ENCODE measurements around the gene ARHGAP18.
A peak's percentile ranks its signal among the peaks of the same experiment; 100 is the strongest.
"Not testable (repeated sequence)": the region's sequence is repeated elsewhere in the genome, so short reads cannot be mapped to it uniquely, and the experiment has no call there.

ARHGAP18 gene

DNA sequence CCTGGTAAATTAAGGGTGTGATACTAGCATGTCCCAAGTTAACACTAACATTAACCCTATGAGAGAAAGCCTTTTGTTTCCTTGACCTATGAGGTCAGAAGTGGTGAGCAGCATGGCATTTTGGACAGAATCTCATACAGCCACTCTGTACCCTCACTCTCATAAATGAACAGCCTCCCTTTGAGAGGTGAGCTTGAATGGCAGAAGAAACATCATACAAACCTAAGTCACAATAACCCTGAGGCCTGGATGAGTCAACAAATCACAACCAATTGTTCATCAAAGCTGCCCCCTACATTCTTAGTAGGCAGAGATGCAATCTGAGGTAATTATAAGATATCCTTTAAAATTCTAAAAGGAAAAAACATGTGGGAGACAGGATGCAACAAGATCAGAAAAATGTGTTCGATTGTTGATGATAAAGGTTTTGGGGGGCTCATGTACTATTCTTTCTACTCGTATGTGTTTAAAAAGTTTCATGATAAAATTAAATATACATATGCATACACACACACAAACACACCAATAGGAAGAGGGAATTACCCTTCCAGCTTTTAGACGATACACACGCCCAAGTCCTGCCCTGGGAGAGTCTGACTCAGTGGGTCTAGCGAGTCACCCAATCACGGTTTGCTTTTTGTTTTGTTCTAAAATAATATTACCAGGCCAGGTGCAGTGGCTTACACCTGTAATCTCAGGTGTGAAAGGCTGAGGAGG is 117.3 kb downstream of the ARHGAP18 start:
- DNase-seq: no peak
- TF ChIP-seq POLR2A (IDR thresholded peaks at IDR 0.05; ENCODE audit: low read length): no peak
- TF ChIP-seq GATA1 (IDR thresholded peaks at IDR 0.05; ENCODE audit: low read depth, low read length): no peak

DNA sequence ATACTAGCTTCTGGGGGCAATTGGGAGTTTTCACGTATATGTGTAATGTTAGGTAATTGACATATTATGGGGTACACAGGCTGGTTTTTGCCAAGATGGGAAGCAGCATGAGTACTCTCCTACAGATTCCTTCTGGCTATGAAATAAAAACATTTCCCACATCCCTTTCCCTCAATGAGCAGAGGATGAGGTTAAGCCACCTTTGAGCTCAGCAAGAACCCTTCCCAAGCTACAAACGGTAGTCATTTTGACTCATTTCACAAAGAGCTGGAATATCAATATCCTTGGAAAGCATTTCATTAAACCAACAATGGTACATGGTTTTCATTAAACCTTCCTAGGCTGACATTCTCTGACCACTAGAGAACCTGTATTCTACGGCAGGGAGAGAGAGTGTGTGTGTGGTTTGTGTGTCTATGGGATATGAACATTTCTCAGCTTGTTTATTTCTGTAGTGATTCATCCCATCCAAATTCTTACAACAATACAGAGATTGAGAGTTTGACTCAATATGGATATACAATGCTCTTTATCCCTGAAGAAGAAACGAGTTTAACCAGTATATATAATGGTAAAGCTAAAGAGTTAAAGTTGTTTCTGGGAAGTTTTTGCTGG is 119.5 kb downstream of the ARHGAP18 start:
- DNase-seq: no peak
- TF ChIP-seq GATA1 (IDR thresholded peaks at IDR 0.05; ENCODE audit: low read depth, low read length) (no peak), POLR2A (IDR thresholded peaks at IDR 0.05; ENCODE audit: low read length) (no peak)

- DNase-seq: no peak
- no peak for TF ChIP-seq GATA1 (IDR thresholded peaks at IDR 0.05; ENCODE audit: low read depth, low read length)
Observed at GRCh38 chr6:129586815-129587214, 123.2 kb downstream of the ARHGAP18 start.

DNA sequence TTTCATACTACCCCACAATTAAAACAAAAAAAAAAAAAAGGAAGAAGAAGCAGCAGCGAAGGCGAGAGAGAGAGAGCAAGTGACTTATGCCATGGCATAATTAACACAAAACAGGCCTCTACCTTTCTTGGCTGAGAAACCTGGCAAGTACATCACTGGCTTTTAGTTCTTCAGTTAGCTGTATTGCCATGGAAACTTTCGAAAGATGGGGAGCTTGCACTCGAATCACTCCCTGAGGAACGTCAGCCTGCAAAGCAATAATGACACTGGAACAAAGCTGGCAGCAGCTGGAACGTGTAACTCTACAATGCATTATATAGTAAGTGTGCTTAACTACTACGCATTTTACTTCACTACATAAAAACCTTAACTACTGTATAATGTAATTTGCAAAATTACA is 126.1 kb downstream of the ARHGAP18 start:
- no peak for TF ChIP-seq POLR2A (IDR thresholded peaks at IDR 0.05; ENCODE audit: low read length)
- TF ChIP-seq GATA1 (IDR thresholded peaks at IDR 0.05; ENCODE audit: low read depth, low read length): no peak

GRCh38 chr6:129578315-129578714 is 131.7 kb downstream of the ARHGAP18 start:
- no peak for TF ChIP-seq POLR2A (IDR thresholded peaks at IDR 0.05; ENCODE audit: low read length)
- no peak for TF ChIP-seq GATA1 (IDR thresholded peaks at IDR 0.05; ENCODE audit: low read depth, low read length)
- no peak for DNase-seq

More for the DNA sequence above, 126.1 kb downstream of the ARHGAP18 start:
- DNase-seq: no peak

GRCh38 chr6:129577691-129578090 is 132.3 kb downstream of the ARHGAP18 start:
- TF ChIP-seq POLR2A (IDR thresholded peaks at IDR 0.05; ENCODE audit: low read length) (no peak), GATA1 (IDR thresholded peaks at IDR 0.05; ENCODE audit: low read depth, low read length) (no peak)
- no peak for DNase-seq

GRCh38 chr6:129576456-129576855 is 133.5 kb downstream of the ARHGAP18 start:
- TF ChIP-seq POLR2A (IDR thresholded peaks at IDR 0.05; ENCODE audit: low read length) (no peak), GATA1 (IDR thresholded peaks at IDR 0.05; ENCODE audit: low read depth, low read length) (no peak)
- DNase-seq: no peak

DNA sequence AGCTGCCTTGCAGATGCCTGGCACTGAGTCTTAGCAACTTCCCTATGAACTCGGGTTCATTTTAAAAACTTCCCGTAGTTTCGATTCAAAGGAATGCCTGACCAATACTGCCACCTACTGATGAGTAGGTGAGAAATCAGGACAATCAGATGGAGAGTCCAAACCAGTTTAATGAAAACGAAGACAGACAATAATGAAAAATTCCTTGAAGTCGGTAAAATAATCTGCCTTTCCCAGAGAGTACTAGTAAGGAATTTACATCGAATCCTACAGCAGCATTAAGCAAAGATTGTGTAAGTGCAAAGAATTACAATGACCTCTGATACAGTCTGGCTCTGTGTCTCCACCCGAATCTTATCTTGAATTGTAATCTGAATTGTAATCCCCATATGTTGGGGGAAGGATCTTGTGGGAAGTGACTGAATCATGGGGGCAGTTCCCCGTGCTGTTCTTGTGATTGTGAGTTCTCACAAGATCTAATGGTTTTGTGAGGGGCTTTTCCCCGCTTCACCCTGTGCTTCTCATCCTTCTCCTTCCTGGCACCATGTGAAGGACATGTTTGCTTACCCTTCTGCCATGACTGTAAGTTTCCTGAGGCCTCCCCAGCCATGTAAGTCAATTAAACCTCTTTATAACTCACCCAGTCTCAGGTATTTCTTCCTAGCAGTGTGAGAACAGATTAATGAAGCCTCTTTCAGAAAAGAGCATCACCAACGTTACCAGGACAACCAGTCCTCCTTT is 134.4 kb downstream of the ARHGAP18 start:
- TF ChIP-seq GATA1 (IDR thresholded peaks at IDR 0.05; ENCODE audit: low read depth, low read length): no peak
- no peak for TF ChIP-seq POLR2A (IDR thresholded peaks at IDR 0.05; ENCODE audit: low read length)
- DNase-seq: peak; percentile 61 to 70

GRCh38 chr6:129574605-129575004 is 135.4 kb downstream of the ARHGAP18 start:
- not testable (repeated sequence) for DNase-seq

- DNase-seq: not testable (repeated sequence)
Observed at GRCh38 chr6:129570929-129571328, 139.0 kb downstream of the ARHGAP18 start.

DNA sequence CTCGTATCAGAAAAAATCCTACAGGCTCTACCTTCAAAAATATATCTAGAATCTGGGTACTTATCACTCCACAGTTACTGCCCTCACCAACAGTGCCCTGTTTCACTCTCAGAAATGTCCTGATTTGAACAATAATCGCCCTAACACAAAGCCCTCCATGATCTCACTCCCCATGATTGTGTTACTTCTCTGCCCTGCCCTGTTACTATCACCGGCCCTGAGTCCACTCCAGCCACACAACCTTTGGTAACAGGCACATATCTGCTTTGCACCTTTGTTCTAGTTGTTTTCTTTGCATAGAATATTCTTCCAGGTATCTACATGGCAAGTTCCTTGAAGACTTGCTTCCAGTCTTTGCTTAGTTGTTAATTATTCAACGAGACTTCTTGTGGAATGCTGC is 142.0 kb downstream of the ARHGAP18 start:
- TF ChIP-seq GATA1 (IDR thresholded peaks at IDR 0.05; ENCODE audit: low read depth, low read length) (no peak), POLR2A (IDR thresholded peaks at IDR 0.05; ENCODE audit: low read length) (no peak)

DNA sequence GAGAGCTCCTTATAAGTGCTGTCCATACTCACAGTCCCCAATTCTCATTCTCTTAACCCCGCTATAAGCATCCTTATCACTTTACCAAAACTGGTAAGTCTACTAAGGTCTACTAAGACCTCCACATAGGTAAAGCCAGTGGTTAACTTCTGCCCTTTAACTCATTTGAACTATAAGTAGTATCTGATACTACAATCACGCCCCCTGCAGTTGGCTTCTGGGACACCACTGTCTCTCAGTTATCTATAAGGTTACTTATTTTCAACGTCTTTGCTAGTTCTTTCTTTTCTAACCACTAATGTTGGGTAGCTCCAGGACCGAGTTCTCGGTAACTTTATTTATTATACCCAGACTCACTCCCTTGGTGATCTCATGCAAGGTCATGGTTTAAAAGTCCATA is 142.6 kb downstream of the ARHGAP18 start:
- TF ChIP-seq POLR2A (IDR thresholded peaks at IDR 0.05; ENCODE audit: low read length) (no peak), GATA1 (IDR thresholded peaks at IDR 0.05; ENCODE audit: low read depth, low read length) (no peak)
- peak; percentile 75 to 84 for DNase-seq

More for the DNA sequence above, 142.0 kb downstream of the ARHGAP18 start:
- DNase-seq: no peak

DNA sequence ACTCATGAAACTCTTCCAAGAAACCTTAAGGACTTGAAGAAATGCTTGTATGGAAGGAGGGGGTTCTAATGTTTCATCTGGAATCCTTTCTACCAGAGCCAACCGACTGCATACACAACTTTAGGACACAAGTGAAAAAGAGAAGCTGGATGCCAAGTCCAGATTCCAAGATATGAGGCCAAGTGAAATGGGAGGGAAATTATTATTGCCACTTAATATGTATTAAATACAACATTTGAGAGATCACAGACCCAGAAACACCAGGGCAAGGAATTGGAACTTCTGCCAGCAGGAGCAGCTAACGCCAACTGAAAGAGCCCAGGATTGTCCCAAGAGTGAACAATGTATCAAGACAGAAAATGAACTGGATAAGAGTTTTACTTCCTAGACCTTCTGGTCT is 144.2 kb downstream of the ARHGAP18 start:
- DNase-seq: no peak
- TF ChIP-seq POLR2A (IDR thresholded peaks at IDR 0.05; ENCODE audit: low read length): no peak

DNA sequence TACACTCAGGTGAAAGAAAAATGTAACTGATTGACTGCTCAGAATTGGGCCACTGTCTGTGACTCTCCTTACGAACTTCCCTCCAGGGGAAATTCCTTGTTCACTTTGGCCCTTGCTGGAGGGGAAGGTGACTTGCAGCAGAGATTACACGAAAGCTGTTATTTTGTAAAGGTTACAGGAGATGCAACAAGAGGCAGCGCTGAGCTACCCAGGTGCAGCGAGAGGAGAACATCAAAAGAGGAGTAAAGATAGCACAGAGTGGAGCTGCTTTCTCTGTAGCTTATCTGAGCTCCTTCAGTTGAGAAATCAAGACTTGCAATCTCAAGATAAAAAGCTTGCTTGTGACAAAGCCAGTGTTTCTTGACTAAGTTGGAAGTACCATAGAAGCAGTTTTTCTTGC is 144.6 kb downstream of the ARHGAP18 start:
- DNase-seq: peak; percentile 25 to 55
- TF ChIP-seq GATA1 (IDR thresholded peaks at IDR 0.05; ENCODE audit: low read depth, low read length) (no peak), POLR2A (IDR thresholded peaks at IDR 0.05; ENCODE audit: low read length) (no peak)

GRCh38 chr6:129558248-129558647 is 151.7 kb downstream of the ARHGAP18 start:
- TF ChIP-seq POLR2A (IDR thresholded peaks at IDR 0.05; ENCODE audit: low read length) (no peak), GATA1 (IDR thresholded peaks at IDR 0.05; ENCODE audit: low read depth, low read length) (no peak)
- DNase-seq: no peak
